HG03457 (cell line): ENCODE measurements around the gene D2HGDH.
"Not testable (repeated sequence)": the region's sequence is repeated elsewhere in the genome, so short reads cannot be mapped to it uniquely, and the experiment has no call there.

Source experiments
- ATAC-seq: cut with Tn5 transposase; IDR thresholded peaks from one replicate; pipeline ENCODE4 v1.9.1; 2021; ENCODE audit warnings: moderate number of reproducible peaks; ENCODE audit not compliant: unreplicated experiment

The D2HGDH gene

DNA sequence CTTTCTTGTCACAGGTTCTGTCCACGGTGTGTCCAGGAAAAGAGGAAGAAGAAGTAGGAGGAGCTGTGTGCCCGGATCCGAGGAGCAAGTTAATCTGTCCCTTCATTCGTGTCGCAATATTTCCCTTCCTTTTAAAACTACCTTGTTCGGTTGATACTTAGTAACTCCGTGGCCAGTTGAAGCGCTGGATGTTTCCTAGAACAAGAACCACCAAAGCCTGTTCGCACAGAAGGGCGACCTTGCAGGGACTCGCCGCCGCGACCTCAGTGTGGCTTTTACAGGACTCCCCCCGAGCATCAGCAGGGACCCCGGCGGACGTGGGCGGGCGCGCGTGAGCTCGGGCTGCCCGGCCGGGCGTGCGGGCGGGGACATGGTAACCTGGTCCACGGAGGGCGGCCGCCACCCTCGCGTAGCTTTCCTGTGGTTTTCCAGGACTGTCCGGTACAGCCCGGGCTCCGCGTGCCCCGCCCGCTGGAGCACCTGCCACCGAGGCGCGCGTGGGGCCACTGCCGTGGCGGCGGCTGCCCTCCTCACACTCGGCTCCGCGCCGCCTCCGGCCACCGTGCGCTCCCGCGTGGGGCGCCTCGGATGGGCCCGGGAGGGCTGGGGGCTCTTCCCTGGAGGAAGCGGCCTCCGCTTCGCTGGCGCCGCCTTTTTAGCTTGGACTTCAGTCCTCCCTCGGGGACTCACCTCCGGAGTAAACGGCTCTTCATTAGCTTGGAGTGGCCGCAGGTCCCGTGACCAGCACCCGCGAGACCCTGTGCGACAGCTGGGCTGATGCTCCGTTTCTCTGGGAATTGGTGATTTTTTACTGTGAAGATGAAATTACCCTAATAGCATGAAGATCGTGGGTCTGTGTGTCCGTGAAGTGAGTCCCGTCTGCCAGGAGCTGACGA, 9.2 kb upstream of the D2HGDH start:
- no peak for ATAC-seq

DNA sequence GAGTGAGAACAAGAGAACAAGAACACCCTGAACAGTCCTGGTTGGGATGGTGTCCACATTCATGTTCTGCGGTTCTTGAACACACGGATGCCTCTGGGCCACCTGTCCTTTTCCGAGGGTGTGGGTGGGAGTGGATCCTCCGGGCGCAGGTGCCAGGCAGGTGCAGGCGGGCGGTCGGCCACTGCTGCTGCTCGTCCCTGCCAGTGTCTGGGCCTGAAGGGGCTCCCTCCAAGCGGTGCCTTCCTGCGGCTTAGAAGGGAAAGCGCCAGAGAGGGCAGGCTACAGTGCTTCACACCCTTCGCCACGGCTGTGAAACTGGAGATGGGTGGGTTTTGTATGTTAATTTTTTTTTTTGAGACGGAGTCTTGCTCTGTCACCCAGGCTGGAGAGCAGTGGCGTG, 8.0 kb upstream of the D2HGDH start:
- no peak for ATAC-seq

DNA sequence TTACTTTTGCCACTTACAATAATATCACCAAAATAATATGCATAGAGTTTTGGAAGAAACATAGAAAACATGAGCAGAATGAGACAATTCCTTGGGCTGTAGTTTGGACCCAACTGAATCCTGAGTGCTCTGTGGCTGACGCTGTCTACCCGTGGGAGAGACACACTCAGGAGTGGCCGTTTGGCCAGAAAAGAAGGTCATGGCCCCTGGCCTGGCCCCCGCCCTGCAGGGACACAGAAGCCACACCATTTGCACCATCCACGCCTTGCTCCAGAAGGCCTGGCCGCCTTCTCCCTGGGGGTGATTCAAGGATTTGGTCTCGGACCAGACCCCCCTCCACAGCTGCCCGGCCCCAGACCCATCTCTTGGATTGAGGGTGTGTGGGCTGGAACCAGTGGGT, 6.4 kb upstream of the D2HGDH start:
- no peak for ATAC-seq

DNA sequence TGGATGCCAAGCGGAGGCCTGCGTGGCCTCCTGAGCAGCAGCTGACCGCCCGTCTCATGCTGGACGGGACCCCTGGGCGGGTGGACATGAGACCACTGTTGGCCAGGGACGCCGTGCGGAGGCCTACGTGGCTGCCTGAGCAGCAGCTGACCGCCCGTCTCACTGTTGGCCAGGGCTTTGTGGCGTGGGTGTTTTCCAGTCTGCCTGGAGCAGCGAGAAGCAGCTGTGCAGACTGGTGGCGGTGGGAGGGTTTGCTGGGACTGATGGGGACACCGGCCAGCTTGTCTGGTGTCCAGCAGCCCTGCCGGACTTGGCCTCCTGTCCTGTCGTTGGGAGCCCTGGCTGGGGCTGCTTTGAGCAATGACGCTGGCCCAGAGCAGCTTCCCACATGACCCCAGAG, 5.8 kb upstream of the D2HGDH start:
- ATAC-seq, result no peak

DNA sequence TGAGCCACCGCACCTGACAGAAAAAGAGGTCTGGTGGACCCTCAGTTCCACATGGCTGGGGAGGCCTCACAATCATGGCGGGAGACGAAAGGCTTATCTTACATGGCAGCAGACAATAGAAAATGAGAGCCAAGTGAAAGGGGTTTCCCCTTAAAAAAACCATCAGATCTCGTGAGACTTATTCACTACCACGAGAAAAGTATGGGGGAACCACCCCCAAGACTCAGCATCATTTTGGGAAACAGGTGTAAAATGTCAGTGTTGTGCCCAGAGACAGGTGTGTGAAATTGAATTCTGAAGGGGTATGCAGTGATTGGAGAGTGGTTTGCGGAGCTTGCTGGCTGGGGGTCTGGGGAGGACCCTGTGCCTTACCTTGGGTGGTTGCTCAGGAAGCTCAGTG, 4.6 kb upstream of the D2HGDH start:
- ATAC-seq, result no peak

DNA sequence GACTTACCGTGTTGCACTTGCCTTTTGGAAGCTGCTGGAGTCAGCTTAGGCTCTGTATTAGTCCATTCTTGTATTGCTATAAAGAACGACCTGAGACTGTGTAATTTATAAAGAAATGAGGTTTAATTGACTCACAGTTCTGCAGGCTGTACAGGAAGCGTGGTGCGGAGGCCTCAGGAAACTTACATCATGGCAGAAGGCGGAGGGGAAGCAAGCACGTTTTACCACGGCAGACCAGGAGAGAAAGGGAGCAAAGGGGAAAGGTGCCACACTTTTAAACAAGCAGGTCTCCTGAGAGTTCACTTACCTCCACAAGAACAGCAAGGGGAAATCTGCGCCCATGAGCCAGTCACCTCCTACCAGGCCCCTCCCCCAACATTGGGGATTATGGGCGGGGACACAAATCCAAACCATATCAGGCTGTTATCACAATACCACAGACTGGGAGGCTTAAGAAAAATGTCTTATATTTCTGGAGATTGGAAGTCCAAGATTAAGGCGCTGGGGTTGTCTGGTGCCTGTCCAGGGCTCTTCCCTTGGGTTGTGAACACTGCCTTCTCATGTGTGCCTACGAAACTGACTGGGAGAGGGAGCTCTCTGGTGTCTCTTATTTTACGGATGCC, 3.6 kb upstream of the D2HGDH start:
- no peak for ATAC-seq

DNA sequence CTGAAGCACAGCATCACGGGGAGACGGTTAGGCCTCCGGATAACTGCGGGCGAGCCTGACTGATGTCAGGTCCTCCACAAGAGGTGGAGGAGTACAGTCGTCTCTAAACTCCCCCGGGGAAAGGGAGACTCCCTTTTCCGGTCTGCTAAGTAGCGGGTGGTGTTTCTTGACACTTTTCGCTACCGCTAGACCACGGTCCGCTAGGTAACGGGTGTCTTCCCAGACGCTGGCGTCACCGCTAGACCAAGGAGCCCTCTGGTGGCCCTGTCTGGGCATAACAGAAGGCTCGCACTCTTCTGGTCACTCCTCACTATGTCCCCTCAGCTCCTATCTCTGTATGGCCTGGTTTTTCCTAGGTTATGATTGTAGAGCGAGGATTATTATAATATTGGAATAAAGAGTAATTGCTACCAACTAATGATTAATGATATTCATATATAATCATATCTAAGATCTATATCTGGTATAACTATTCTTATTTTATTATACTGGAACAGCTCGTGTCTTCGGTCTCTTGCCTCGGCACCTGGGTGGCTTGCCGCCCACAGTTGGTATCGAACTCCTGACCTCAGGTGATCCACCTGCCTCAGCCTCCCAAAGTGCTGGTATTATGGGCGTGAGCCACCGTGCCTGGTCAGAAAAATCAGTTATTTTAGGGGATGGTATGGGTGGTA, 1.8 kb upstream of the D2HGDH start:
- not testable (repeated sequence) for ATAC-seq

DNA sequence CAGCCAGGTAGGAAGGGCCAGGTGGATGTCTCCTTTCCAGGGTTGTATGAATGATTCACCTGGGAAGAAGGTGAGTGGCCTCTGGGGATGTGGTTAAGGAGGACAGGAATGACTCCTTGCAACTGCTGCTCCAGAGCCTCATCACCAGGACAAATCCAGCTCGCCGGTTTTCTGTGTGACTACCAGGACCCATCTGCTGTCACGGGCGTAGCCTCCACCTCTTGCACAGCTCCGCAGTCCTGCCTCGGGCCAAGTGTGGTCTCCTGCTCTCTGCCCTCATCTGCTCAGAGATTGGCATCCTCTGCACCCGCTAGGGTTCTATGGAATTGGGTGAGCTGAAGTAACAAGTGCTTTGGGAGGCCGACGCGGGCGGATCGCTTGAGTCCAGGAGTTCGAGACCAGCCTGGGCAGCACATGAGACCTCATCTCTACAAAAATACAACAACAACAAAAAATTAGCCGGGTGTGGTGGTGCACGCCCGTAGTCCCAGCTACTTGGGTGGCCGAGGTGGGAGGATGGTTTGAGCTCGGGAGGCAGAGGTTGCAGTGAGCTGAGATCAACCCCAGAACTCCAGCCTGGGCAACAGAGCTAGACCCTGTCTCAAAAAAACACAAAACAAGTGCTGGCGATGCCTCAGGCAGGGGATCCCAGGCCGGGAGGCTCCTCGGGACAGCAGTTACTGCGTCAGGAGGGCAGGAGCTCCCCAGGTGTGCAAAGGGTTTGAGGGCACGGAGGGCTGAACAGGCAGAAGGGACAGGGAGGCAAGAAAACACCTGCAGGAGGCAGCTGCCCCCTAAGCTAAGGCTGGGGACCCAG, 831 bp upstream of the D2HGDH start:
- no peak for ATAC-seq

DNA sequence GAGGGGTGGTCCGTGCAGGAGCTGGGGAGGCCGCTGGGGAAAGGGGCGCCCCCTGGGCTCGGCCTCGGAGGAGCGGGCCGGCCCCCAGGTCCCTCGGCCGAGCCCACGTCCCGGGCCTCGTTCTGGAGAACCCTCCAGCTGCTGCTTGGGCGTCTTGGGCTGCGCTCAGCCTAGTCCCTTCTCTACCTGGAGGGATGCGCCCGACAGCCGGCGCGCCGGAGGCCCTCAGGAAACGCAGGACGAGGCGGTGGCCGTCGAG, 293 bp upstream of the D2HGDH start:
- peak; percentile 15 for ATAC-seq

DNA sequence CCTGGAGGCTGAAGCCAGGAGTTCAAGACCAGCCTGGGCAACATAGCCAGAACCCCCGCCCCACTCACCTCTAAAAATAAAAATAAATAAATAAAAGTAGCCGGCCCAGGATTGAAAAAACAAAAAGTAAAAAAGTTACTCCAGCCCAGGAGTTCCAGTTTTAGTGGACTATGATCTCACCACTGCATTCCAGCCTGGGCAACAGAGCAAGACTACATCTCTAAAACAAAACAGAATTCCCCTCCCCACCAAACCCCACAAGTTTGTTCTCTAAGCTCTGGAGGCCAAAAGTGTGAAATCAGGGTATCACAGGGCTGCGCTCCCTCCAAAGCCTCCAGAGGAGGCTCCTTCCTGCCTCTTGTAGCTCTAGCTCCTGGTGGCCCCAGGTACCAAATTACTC, 1.7 kb downstream of the D2HGDH start:
- ATAC-seq, result no peak

DNA sequence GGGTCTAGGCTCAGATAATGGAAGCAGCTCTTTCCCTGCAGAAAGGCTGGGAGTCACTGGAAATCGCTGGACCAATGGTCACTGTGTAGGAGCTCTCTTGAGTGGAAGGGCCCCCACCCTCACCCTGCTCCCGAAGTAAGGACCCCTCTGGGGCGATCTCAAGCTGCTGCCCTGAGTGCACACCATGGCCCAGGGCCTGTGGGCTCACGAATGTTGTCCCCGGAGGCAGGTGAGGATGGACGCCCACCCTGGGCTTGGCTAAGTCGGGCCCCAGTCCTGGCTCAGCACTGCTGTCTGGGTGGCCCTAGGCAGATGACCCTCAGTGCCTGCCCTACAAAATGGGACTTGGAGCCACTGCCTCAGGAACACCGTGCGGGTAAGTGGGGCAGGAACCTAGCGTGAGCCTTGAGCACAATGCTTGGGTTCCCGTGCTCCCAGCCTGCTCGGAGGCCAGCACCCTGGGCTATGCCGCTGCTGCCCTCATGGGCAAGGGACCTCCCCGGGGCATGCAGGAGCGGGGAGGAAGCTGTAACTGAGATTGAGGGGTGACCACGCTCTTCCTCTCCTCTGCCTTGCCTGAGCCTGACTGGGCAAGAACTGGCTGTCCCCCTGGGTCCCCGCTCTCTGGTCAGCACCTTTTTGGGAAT, 3.7 kb downstream of the D2HGDH start:
- ATAC-seq, result no peak

DNA sequence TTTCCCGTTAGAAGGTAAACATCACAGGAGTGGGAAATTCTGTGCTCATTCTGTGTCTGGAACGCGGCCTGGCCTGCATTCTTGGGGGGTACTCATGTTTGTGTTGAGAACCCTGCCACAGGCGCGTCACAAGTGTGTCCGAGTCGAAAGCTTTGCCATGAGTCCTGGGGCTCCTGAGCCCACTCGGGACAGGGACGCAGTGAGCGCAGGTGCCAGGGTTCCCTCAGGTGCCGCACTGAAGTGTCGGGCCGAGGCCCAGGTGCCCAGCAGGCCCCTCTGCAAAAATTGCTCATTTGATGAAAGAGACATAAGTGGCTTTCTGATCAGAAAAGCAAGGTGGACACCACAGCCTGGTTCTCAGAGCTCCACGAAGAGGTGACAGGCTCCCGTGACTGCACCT, 4.7 kb downstream of the D2HGDH start:
- ATAC-seq, result no peak

DNA sequence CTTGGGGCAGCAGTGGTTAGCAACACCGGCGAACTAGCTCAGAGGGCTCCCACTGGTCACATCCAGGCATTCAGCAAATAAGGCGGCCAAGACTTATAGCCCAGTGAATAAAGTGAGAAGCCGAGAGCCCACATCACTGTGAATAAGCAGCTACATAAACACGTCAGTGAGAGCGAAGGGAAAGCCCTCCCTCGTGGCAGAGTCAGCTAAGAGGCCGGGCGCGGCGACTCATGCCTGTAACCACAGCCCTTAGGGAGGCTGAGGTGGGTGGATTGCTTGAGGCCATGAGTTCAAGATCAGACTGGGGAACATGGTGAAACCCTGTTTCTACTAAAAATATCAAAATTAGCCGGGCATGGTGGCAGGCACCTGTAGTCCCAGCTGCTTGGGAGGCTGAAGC, 5.2 kb downstream of the D2HGDH start:
- no peak for ATAC-seq

DNA sequence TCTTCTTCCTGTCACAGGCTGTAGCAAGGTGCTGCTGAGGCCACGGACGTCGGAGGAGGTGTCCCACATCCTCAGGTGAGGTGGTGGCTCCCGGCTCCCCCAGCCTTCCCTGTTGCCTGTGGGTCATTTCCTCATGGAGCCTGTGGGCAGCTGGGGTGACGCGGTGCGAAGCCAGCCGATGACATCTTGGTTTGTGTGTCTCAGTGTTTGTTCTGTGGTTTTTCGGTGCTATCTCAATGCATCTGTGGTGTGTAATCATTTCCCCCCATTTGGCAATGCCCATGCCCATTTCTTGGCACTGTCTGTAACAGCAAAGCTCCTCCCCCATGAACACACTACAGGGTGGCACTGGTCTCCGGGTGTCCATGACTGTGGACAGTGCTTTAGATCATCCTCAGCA, 6.6 kb downstream of the D2HGDH start:
- no peak for ATAC-seq

DNA sequence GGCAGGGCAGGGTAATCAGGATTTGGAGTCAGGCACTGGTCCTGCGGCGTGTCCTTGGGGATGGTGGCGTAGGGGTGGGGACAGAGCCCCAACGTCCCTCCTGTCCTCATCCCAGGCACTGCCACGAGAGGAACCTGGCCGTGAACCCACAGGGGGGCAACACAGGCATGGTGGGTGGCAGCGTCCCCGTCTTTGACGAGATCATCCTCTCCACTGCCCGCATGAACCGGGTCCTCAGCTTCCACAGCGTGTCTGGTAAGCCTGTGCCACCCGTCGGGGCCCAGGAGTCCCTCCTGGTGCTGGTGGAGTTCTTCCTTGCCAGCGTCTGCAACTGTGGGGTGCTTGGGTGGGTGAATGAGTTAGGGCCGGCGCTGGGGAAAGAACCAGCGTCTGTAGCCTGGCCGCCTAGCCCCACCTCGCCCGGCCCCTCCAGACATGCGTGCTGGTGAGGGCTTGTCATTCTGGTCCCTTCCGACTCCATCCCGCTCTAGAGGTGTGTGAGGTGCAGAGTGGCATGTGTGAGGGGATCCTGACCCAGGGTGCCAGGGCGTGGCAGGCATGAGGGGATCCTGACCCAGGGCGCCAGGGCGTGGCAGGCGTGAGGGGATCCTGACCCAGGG, 8.0 kb downstream of the D2HGDH start:
- no peak for ATAC-seq

DNA sequence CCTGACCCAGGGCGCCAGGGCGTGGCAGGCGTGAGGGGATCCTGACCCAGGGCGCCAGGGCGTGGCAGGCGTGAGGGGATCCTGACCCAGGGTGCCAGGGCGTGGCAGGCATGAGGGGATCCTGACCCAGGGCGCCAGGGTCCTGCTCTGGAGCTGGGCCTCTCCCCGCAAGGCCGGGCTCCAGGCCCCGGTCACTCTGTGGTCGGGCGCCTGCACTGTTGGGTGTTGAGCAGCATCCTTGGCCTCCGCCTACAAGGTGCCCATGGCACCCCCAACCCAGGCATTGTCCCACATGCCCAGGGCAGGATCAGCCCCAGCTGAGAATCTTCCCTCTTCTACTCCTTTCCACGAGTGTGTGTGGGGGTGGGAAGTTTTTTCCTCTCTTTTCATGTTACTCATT, 8.6 kb downstream of the D2HGDH start:
- not testable (repeated sequence) for ATAC-seq

DNA sequence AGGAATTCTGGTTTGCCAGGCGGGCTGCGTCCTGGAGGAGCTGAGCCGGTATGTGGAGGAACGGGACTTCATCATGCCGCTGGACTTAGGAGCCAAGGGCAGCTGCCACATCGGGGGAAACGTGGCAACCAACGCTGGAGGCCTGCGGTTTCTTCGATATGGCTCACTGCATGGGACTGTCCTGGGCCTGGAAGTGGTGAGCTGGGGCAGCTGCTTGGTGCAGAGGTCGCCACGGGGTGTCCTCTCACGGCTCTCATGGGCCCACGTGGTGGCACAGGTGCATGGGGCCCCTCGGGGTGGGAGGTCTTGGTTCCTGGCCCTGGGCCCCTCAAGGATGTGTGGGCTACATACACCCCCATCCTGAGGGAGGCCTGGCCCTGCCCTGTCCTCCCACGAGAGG, 9.2 kb downstream of the D2HGDH start:
- ATAC-seq, result no peak

DNA sequence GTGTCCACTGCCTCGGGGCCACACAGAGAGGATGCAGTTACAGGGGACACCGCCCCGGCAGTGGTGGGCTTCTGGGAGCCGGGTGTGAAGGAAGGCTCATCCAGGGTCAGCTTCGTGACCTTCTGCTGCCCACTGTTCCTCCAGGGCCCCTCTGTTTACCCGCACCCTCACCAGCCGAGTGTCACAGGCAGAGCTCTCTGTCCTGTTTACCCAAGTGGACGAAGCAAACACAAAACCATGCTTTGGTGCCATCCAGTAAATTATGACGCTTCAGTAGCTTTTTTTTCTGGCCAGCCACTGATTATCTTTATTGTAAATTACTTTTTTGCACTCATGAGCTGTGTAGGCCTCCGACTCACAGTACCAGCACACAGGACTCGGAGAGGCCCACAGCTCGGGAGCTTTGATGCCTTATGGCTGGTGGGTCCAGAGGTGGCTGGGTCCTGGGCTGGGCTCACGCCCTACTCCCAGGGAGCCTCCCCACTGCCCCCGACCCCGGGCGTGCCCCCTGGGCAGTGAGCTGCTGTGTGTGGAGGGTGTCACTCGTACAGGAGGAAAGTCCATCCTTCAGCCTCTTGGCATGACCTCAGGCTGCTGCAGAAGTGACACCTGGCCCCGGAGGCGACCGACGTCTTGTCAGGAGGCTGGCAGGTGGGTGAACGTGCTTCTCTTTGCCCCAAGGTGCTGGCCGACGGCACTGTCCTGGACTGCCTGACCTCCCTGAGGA, 9.8 kb downstream of the D2HGDH start:
- ATAC-seq, result no peak

DNA sequence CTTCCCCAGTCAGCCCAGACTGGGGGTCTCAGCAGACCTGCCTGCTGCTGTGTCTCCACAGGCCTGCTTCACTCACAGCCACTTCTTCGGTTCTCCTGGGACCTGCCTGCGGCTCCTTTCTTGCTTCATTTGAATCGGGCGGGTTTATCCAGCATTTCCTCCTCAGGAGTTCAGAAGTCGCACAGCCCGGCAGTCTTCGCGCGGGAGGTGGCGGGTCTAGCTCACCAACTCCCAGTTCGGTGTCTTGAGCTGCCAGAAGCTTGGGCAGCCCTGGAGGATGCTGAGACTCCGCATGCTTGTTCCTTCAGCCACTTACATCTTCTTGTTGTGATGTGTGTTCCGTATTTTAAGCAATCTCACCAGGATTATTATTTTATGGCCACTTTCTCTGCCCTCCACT, 10.8 kb downstream of the D2HGDH start:
- no peak for ATAC-seq

DNA sequence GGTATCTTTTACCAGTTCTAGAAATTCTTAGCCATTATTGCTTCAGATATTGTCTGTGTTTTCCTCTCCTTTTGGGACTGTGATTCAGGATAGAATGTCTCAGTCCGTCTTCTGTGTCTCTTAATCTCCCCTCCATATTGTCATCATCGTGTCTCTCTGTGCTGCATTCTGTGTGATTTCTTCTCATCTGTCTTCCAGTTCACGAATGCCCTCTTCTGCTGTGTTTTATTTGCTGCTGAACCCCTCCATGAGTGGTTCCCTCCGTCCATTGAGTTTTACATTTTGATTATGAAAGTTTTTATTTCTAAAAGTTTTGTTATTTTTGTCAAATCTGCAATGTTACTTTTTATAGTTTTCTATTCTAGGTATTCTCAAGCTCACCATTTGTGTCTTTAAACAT, 11.7 kb downstream of the D2HGDH start:
- no peak for ATAC-seq
